HCT116 (cell line): ENCODE data around the gene KIAA0319L. TPM values are rescaled to one million over a fixed set of nuclear protein-coding genes. Genes with fewer than 3 reads are reported as not detected.

Experiments used
- ATAC-seq: fragments of 200-7000 bp; cut with Tn5 transposase; 2 replicates; pipeline ENCODE4 v1.9.1; 2020; ENCODE audit warnings: mild to moderate bottlenecking, moderate library complexity
- BruUV-seq: library from RNA; stranded (reverse); fragments of 400-500 nt; replicated peaks from 2 replicates; lab custom pipeline; 2021; lab: Mats Ljungman, UMichigan
- CTCF ChIA-PET: fragments of 300-600 bp; sonication (Branson Sonifier 250); formaldehyde crosslinking; loops from one replicate; lab custom pipeline; 2021; ENCODE audit warnings: antibody characterized with exemption; lab: Charles Lee
- POLR2A ChIA-PET: fragments of 300-600, 350-600 bp; sonication (Branson Sonifier 250); formaldehyde crosslinking; loops from one replicate; lab custom pipeline; 2021; ENCODE audit warnings: antibody characterized with exemption; lab: Charles Lee
- RAD21 ChIA-PET, 2 experiments: fragments of 300-600 bp; sonication (Branson Sonifier 250); formaldehyde crosslinking; loops; one replicate each; lab custom pipeline; 2023; ENCODE audit warnings: low total read pairs in 2 of 2; ENCODE audit not compliant: uncharacterized antibody in 2 of 2, unreplicated experiment in 2 of 2, low non-redundant PET in 1 of 2; lab: Charles Lee
- DNase-seq: peaks from one replicate; pipeline ENCODE4 v3.0.0-alpha.2; 2010; ENCODE audit warnings: low read depth, low spot score
- H2AFZ ChIP-seq: fragments of 200-600 bp; shearing (Covaris generic), sonication (generic); 2 replicates; pipeline ENCODE4 v1.6.1; 2017; ENCODE audit warnings: low read depth, mixed run types, mixed read lengths, antibody characterized with exemption, low read length; ENCODE audit not compliant: poor library complexity, severe bottlenecking
- H3K27ac ChIP-seq: 2 replicates; pipeline ENCODE4 v1.5.1; 2012; ENCODE audit warnings: low read depth, low read length
- H3K27me3 ChIP-seq: fragments of 200-600 bp; sonication (generic); 2 replicates; pipeline ENCODE4 v1.6.1; 2016; ENCODE audit warnings: mixed run types, low read length, mixed read lengths; ENCODE audit not compliant: insufficient read depth
- H3K36me3 ChIP-seq, 2 experiments: fragments of 200-500 bp in 1 of 2; fragments of 200-600 bp in 1 of 2; sonication (Bioruptor generic) in 1 of 2; sonication (generic) in 1 of 2; 2 replicates each; pipeline versions ENCODE4 v1.5.1 to v1.6.1; 2014 to 2016; ENCODE audit warnings: low read length in 2 of 2, inconsistent platforms in 1 of 2, mixed read lengths in 1 of 2, mixed run types in 1 of 2; ENCODE audit not compliant: insufficient read depth in 2 of 2, control insufficient read depth in 1 of 2
- H3K4me1 ChIP-seq, 2 experiments: fragments of 200-600 bp in 1 of 2; sonication (generic) in 1 of 2; 2 replicates each; pipeline versions ENCODE4 v1.5.1 to v1.6.1; 2012 to 2017; ENCODE audit warnings: low read length in 2 of 2, inconsistent platforms in 1 of 2, mild to moderate bottlenecking in 1 of 2, mixed read lengths in 1 of 2, mixed run types in 1 of 2, moderate library complexity in 1 of 2; ENCODE audit not compliant: insufficient read depth in 2 of 2, control insufficient read depth in 1 of 2
- H3K4me2 ChIP-seq: fragments of 200-600 bp; sonication (generic); 2 replicates; pipeline ENCODE4 v1.6.1; 2017; ENCODE audit warnings: mixed run types, low read length, mixed read lengths
- H3K4me3 ChIP-seq, 2 experiments: fragments of 200-600 bp in 1 of 2; sonication (generic) in 1 of 2; replicated peaks in 1 of 2; 2 replicates each; pipeline ENCODE4 v1.5.1; 2011 to 2016; ENCODE audit warnings: low read length in 2 of 2, control low read depth in 1 of 2, low read depth in 1 of 2, mild to moderate bottlenecking in 1 of 2, mixed read lengths in 1 of 2, mixed run types in 1 of 2
- H3K79me2 ChIP-seq: fragments of 200-600 bp; sonication (generic); 2 replicates; pipeline ENCODE4 v1.6.1; 2017; ENCODE audit warnings: mild to moderate bottlenecking, mixed run types, low read length, moderate library complexity, mixed read lengths; ENCODE audit not compliant: insufficient read depth
- H3K9ac ChIP-seq: fragments of 200-600 bp; sonication (generic); 2 replicates; pipeline ENCODE4 v1.6.1; 2016; ENCODE audit warnings: low read length, mixed read lengths
- H3K9me2 ChIP-seq: fragments of 200-600 bp; sonication (generic), shearing (Covaris generic); 2 replicates; pipeline ENCODE4 v1.6.1; 2017; ENCODE audit warnings: mixed run types, mild to moderate bottlenecking, moderate library complexity; ENCODE audit not compliant: insufficient read depth
- H3K9me3 ChIP-seq, 2 experiments: fragments of 200-500 bp in 1 of 2; fragments of 200-600 bp in 1 of 2; sonication (Bioruptor generic) in 1 of 2; sonication (generic) in 1 of 2; 2 replicates each; pipeline ENCODE4 v1.6.1; 2014 to 2017; ENCODE audit warnings: low read length in 2 of 2, mixed read lengths in 2 of 2, inconsistent platforms in 1 of 2, low read depth in 1 of 2, mild to moderate bottlenecking in 1 of 2, mixed run types in 1 of 2, moderate library complexity in 1 of 2; ENCODE audit not compliant: control insufficient read depth in 1 of 2, insufficient read depth in 1 of 2
- H4K20me1 ChIP-seq: fragments of 200-600 bp; sonication (generic), shearing (Covaris generic); 2 replicates; pipeline ENCODE4 v1.6.1; 2017; ENCODE audit warnings: mixed run types, mild to moderate bottlenecking, moderate library complexity; ENCODE audit not compliant: insufficient read depth
- CBX3 ChIP-seq: IDR thresholded peaks from 2 replicates; pipeline ENCODE4 v1.6.1; 2012; ENCODE audit warnings: low read depth
- CEBPB ChIP-seq: IDR thresholded peaks from 2 replicates; pipeline ENCODE4 v1.6.1; 2012; ENCODE audit warnings: low read depth
- EGR1 ChIP-seq: IDR thresholded peaks from 2 replicates; pipeline ENCODE4 v1.6.1; 2012; ENCODE audit warnings: low read depth
- ELF1 ChIP-seq: IDR thresholded peaks from 2 replicates; pipeline ENCODE4 v1.6.1; 2012; ENCODE audit warnings: low read depth, borderline replicate concordance
- EZH2phosphoT487 ChIP-seq: fragments of 200-600 bp; IDR thresholded peaks from 2 replicates; pipeline ENCODE4 v1.6.1; 2018; ENCODE audit warnings: antibody characterized with exemption, borderline replicate concordance
- POLR2A ChIP-seq: IDR thresholded peaks from 2 replicates; pipeline ENCODE4 v1.7.0; 2011; ENCODE audit warnings: borderline replicate concordance; ENCODE audit not compliant: insufficient read depth, insufficient read length; ENCODE audit errors: extremely low read depth
- POLR2AphosphoS5 ChIP-seq: IDR thresholded peaks from 2 replicates; pipeline ENCODE4 v1.6.1; 2011; ENCODE audit warnings: mild to moderate bottlenecking, low read depth, low read length, moderate library complexity
- SIN3A ChIP-seq: IDR thresholded peaks from 2 replicates; pipeline ENCODE4 v1.6.1; 2012; ENCODE audit warnings: low read depth
- SP1 ChIP-seq: IDR thresholded peaks from 2 replicates; pipeline ENCODE4 v1.6.1; 2012; ENCODE audit warnings: low read depth
- SRF ChIP-seq: IDR thresholded peaks from 2 replicates; pipeline ENCODE4 v1.6.1; 2012; ENCODE audit warnings: low read depth
- YY1 ChIP-seq: IDR thresholded peaks from 2 replicates; pipeline ENCODE4 v1.6.1; 2011; ENCODE audit warnings: low read length, low read depth, moderate library complexity, mild to moderate bottlenecking; ENCODE audit not compliant: insufficient replicate concordance; ENCODE audit errors: extremely low read depth
- ZFX ChIP-seq: fragments of 450-650 bp; IDR thresholded peaks from 2 replicates; pipeline ENCODE4 v1.6.1; 2017
- ZNF274 ChIP-seq: fragments of 200-500 bp; sonication (Bioruptor generic); IDR thresholded peaks from 2 replicates; pipeline ENCODE4 v1.6.1; 2014; ENCODE audit warnings: mild to moderate bottlenecking, low read depth, low read length, inconsistent platforms
- intact Hi-C: fragments of 100-400 bp; cut with micrococcal nuclease; formaldehyde crosslinking; loops from 2 replicates; pipeline ENCODE4 v1.10.0; 2022
- total RNA-seq: library from RNA; stranded (reverse); gene quantifications from one replicate; pipeline ENCODE4 v1.2.1, GENCODE V29; 2021; ENCODE audit not compliant: unreplicated experiment
- TF ChIP-seq, protein P1 (sequence below): IDR thresholded peaks from 2 replicates; pipeline ENCODE4 v1.6.1; 2011; ENCODE audit warnings: mild to moderate bottlenecking, low read length, moderate library complexity; ENCODE audit not compliant: insufficient replicate concordance; ENCODE audit errors: extremely low read depth
- TF ChIP-seq, protein P2 (sequence below): IDR thresholded peaks from 2 replicates; pipeline ENCODE4 v1.6.1; 2012; ENCODE audit warnings: low read depth
- TF ChIP-seq, protein P3 (sequence below), 3 experiments: fragments of 200-600 bp in 1 of 3; sonication (generic) in 1 of 3; IDR thresholded peaks in 2 of 3; conservative IDR thresholded peaks in 1 of 3; 2 replicates each; pipeline ENCODE4 v1.5.1; 2012 to 2017; ENCODE audit warnings: low read depth in 2 of 3, low read length in 2 of 3, antibody characterized with exemption in 1 of 3, borderline replicate concordance in 1 of 3, control low read depth in 1 of 3, mild to moderate bottlenecking in 1 of 3, mixed read lengths in 1 of 3, mixed run types in 1 of 3, moderate library complexity in 1 of 3; ENCODE audit not compliant: insufficient read depth in 1 of 3
- TF ChIP-seq, protein P4 (sequence below): IDR thresholded peaks from 2 replicates; pipeline ENCODE4 v1.6.1; 2012

KIAA0319L gene
- total RNA-seq, 1 experiment from 2014 or later: 35.6 TPM

DNA sequence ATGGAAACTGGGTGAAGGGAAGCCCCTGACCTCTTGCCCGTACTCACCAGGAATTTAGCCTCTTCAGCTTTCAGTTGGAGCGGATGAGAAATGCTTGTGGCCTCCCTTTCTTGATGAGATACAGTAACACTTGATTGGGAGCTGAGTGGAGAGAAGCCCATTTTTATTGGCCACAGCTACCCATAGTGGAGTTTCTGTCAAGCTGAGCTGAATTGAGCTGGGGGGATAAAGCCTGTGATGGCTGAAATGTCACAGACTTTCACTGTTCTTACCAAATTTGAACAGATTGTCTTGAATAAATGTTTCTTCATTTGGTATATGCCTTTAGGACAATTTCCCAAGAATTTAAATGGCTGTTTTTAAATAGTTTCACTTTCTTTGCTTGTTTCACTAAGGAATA lies 162.8 kb downstream of the KIAA0319L start (continued):
- TF ChIP-seq, protein P1, sequence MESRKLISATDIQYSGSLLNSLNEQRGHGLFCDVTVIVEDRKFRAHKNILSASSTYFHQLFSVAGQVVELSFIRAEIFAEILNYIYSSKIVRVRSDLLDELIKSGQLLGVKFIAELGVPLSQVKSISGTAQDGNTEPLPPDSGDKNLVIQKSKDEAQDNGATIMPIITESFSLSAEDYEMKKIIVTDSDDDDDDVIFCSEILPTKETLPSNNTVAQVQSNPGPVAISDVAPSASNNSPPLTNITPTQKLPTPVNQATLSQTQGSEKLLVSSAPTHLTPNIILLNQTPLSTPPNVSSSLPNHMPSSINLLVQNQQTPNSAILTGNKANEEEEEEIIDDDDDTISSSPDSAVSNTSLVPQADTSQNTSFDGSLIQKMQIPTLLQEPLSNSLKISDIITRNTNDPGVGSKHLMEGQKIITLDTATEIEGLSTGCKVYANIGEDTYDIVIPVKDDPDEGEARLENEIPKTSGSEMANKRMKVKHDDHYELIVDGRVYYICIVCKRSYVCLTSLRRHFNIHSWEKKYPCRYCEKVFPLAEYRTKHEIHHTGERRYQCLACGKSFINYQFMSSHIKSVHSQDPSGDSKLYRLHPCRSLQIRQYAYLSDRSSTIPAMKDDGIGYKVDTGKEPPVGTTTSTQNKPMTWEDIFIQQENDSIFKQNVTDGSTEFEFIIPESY: no peak
- TF ChIP-seq, all 23 proteins: peak for 0

DNA sequence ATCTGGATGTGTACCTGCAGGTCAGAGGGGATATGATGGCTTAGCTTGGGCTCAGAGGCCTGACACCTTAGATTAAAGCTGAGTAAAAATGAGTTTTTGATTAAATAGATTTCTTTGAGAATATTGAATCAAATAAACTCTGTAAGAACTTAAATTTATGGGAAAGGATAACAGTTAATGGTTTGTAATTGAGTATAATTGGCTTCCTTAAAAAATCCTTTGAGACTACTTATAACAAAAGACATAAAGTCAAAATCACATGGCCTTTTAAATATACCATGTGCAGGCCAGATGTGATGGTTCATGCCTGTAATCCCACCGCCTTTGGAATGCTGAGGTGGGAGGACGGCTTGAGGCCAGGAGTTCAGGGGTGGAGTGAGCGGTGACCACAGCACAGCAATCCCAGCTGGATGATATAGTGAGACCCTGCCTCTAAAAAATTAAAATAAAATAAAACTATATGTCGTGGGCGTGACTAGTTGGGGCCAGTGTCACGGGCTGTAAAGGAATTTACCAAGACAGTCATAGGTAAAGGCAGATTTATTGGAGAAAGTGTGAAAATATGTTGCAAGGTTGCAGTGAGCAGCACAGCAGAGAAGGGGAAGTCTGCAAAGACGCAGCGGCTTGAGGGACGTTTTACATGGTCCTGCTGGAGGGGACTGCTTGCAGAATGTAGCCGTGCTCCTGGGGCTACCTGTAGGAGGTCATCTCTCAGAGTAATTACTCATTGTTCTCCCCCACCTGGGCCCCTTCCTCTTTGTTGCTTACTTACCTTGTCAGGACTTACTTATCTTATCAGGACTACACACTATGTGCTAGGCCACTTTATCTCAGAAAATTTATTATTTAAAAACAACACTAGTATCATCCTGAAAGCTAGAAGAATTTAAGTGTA lies 166.4 kb downstream of the KIAA0319L start:
- Histone ChIP-seq H3K27ac (no peak overlapping the region), H3K79me2 (no peaks in the 10 kb centered on the region), H3K9me2 (no peaks in the 10 kb centered on the region), H3K9ac (no peak overlapping the region), H3K36me3 (peaks cover 16 to 26% of the 10 kb centered on the region in 2 experiments), H3K4me1 (no peaks in the 10 kb centered on the region), H2AFZ (no peak overlapping the region), H4K20me1 (no peaks in the 10 kb centered on the region; the same call in 1 of the 2 replicates), H3K4me2 (no peak overlapping the region), H3K9me3 (no peaks in the 10 kb centered on the region), H3K27me3 (no peaks in the 10 kb centered on the region), H3K4me3 (no peak overlapping the region)
- BruUV-seq: no TSS peak
- intact Hi-C loops: no loop called here
- ChIA-PET CTCF (no interaction called here), RAD21 (no interaction called here), POLR2A (no interaction called here)
- no peak for ATAC-seq
- no peak for DNase-seq
- TF ChIP-seq SP1: no peak
- no peak for TF ChIP-seq ZFX
- TF ChIP-seq, protein P2, sequence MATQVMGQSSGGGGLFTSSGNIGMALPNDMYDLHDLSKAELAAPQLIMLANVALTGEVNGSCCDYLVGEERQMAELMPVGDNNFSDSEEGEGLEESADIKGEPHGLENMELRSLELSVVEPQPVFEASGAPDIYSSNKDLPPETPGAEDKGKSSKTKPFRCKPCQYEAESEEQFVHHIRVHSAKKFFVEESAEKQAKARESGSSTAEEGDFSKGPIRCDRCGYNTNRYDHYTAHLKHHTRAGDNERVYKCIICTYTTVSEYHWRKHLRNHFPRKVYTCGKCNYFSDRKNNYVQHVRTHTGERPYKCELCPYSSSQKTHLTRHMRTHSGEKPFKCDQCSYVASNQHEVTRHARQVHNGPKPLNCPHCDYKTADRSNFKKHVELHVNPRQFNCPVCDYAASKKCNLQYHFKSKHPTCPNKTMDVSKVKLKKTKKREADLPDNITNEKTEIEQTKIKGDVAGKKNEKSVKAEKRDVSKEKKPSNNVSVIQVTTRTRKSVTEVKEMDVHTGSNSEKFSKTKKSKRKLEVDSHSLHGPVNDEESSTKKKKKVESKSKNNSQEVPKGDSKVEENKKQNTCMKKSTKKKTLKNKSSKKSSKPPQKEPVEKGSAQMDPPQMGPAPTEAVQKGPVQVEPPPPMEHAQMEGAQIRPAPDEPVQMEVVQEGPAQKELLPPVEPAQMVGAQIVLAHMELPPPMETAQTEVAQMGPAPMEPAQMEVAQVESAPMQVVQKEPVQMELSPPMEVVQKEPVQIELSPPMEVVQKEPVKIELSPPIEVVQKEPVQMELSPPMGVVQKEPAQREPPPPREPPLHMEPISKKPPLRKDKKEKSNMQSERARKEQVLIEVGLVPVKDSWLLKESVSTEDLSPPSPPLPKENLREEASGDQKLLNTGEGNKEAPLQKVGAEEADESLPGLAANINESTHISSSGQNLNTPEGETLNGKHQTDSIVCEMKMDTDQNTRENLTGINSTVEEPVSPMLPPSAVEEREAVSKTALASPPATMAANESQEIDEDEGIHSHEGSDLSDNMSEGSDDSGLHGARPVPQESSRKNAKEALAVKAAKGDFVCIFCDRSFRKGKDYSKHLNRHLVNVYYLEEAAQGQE: no peak
- no peak for TF ChIP-seq ZNF274
- TF ChIP-seq EZH2phosphoT487: no peak
- no peak for TF ChIP-seq EGR1
- TF ChIP-seq, protein P3, sequence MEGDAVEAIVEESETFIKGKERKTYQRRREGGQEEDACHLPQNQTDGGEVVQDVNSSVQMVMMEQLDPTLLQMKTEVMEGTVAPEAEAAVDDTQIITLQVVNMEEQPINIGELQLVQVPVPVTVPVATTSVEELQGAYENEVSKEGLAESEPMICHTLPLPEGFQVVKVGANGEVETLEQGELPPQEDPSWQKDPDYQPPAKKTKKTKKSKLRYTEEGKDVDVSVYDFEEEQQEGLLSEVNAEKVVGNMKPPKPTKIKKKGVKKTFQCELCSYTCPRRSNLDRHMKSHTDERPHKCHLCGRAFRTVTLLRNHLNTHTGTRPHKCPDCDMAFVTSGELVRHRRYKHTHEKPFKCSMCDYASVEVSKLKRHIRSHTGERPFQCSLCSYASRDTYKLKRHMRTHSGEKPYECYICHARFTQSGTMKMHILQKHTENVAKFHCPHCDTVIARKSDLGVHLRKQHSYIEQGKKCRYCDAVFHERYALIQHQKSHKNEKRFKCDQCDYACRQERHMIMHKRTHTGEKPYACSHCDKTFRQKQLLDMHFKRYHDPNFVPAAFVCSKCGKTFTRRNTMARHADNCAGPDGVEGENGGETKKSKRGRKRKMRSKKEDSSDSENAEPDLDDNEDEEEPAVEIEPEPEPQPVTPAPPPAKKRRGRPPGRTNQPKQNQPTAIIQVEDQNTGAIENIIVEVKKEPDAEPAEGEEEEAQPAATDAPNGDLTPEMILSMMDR (IDR thresholded peaks at IDR 0.05 in 2 of 3, conservative IDR thresholded peaks at IDR 0.05 in 1 of 3; ENCODE audit: borderline replicate concordance in 1 of 3, insufficient read depth in 1 of 3, low read depth in 2 of 3, low read length in 2 of 3): no peak
- TF ChIP-seq, protein P4, sequence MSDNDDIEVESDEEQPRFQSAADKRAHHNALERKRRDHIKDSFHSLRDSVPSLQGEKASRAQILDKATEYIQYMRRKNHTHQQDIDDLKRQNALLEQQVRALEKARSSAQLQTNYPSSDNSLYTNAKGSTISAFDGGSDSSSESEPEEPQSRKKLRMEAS: no peak
- TF ChIP-seq YY1: no peak
- TF ChIP-seq POLR2AphosphoS5: no peak
- TF ChIP-seq SRF: no peak
- TF ChIP-seq POLR2A: no peak
- no peak for TF ChIP-seq SIN3A
- TF ChIP-seq CBX3: no peak
- TF ChIP-seq ELF1: no peak
- no peak for TF ChIP-seq CEBPB
